K562 (cell line): ENCODE data around the gene MAST4.

ENCODE experiments used
- E2F4 ChIP-seq: sonication (generic); formaldehyde crosslinking; IDR thresholded peaks from 2 replicates; pipeline ENCODE4 v1.8.0; 2022; ENCODE audit warnings: mild to moderate bottlenecking, low read depth, missing genetic modification reagents
- EZH2 ChIP-seq: IDR thresholded peaks from 2 replicates; pipeline ENCODE4 v1.6.1; 2012; ENCODE audit warnings: low read depth, mild to moderate bottlenecking, inconsistent platforms, low read length, borderline replicate concordance
- MAFG ChIP-seq: fragments of 450-650 bp; conservative IDR thresholded peaks from 2 replicates; pipeline ENCODE4 v1.6.1; 2016; ENCODE audit warnings: missing genetic modification characterization, missing compliant biosample characterization
- MAFK ChIP-seq: IDR thresholded peaks from 2 replicates; pipeline ENCODE4 v1.6.1; 2011; ENCODE audit warnings: low read length, improper control_type of control experiment

- TF ChIP-seq MAFG (tag): no peak
- no peak for TF ChIP-seq MAFK
- no peak for TF ChIP-seq E2F4 (CRISPR knock-in tag)
- no peak for TF ChIP-seq EZH2
These were observed 216.1 kb downstream of the MAST4 start for GRCh38 chr5:66812291-66812690.
